SK-N-MC (cell line): Measurements from ENCODE around the gene P2RY2.
"Not testable (repeated sequence)": the region's sequence is repeated elsewhere in the genome, so short reads cannot be mapped to it uniquely, and the experiment has no call there.

Experiments used
- DNase-seq: peaks from one replicate; pipeline ENCODE4 v3.0.0-alpha.2; 2011; ENCODE audit warnings: low read depth, low spot score
- H3K27ac ChIP-seq: fragments of 200-600 bp; sonication (generic); 2 replicates; pipeline ENCODE4 v1.5.1; 2016; ENCODE audit warnings: mixed run types
- H3K36me3 ChIP-seq: fragments of 200-600 bp; sonication (generic); 2 replicates; pipeline ENCODE4 v1.6.1; 2017; ENCODE audit warnings: antibody characterized with exemption, low read length, mixed read lengths; ENCODE audit not compliant: insufficient read depth
- H3K4me3 ChIP-seq: fragments of 200-600 bp; sonication (generic); 2 replicates; pipeline ENCODE4 v1.5.1; 2016
- H3K9ac ChIP-seq: fragments of 200-600 bp; sonication (generic); 2 replicates; pipeline ENCODE4 v1.8.0; 2017; ENCODE audit warnings: mixed run types, mixed read lengths; ENCODE audit not compliant: insufficient read length
- H3K9me3 ChIP-seq: fragments of 200-600 bp; sonication (generic); 2 replicates; pipeline ENCODE4 v1.6.1; 2017; ENCODE audit warnings: low read depth, mild to moderate bottlenecking, antibody characterized with exemption, low read length, moderate library complexity, mixed read lengths
- EZH2 ChIP-seq: fragments of 200-600 bp; sonication (generic); IDR thresholded peaks from one replicate; pipeline ENCODE4 v1.6.1; 2017; ENCODE audit warnings: antibody characterized with exemption
- FOXP2 ChIP-seq: optimal IDR thresholded peaks from 2 replicates; pipeline ENCODE3; 2011; ENCODE audit warnings: mild to moderate bottlenecking, moderate library complexity; ENCODE audit not compliant: insufficient read depth; ENCODE audit errors: extremely low read length, control extremely low read depth
- POLR2AphosphoS5 ChIP-seq: IDR thresholded peaks from 2 replicates; pipeline ENCODE4 v1.6.1; 2012; ENCODE audit warnings: mild to moderate bottlenecking, low read depth, low read length, borderline replicate concordance

P2RY2 gene

GRCh38 chr11:73268671-73269271 is 50.7 kb downstream of the P2RY2 start:
- TF ChIP-seq EZH2: no peak
- no peak for TF ChIP-seq FOXP2
- TF ChIP-seq POLR2AphosphoS5: no peak
- Histone ChIP-seq H3K4me3 (no peak overlapping the region), H3K9ac (no peak overlapping the region), H3K36me3 (no peaks in the 10 kb centered on the region), H3K9me3 (no peaks in the 10 kb centered on the region), H3K27ac (no peak overlapping the region)
- no peak for DNase-seq

- Histone ChIP-seq H3K9me3 (no peaks in the 10 kb centered on the region), H3K36me3 (no peaks in the 10 kb centered on the region), H3K27ac (no peak overlapping the region), H3K9ac (no peak overlapping the region), H3K4me3 (no peak overlapping the region)
- TF ChIP-seq FOXP2 (no peak), POLR2AphosphoS5 (no peak)
- DNase-seq: no peak
Observed at GRCh38 chr11:73269459-73270015, 51.5 kb downstream of the P2RY2 start.

GRCh38 chr11:73270016-73270854 is 52.2 kb downstream of the P2RY2 start:
- no peak overlapping the region for H3K9ac ChIP-seq
- H3K4me3 ChIP-seq: no peak overlapping the region

GRCh38 chr11:73270855-73271477 is 52.9 kb downstream of the P2RY2 start:
- DNase-seq: no peak
- H3K9ac ChIP-seq: no peak overlapping the region
- no peaks in the 10 kb centered on the region for H3K36me3 ChIP-seq
- no peak for TF ChIP-seq FOXP2
- TF ChIP-seq POLR2AphosphoS5: no peak
- no peak for TF ChIP-seq EZH2
- H3K9me3 ChIP-seq: no peaks in the 10 kb centered on the region
- H3K27ac ChIP-seq: no peak overlapping the region
- H3K4me3 ChIP-seq: no peak overlapping the region

More at GRCh38 chr11:73270016-73270854, 52.2 kb downstream of the P2RY2 start:
- TF ChIP-seq FOXP2: no peak
- TF ChIP-seq EZH2: no peak
- no peak for TF ChIP-seq POLR2AphosphoS5
- H3K36me3 ChIP-seq: no peaks in the 10 kb centered on the region
- H3K27ac ChIP-seq: no peak overlapping the region
- DNase-seq: no peak
- no peaks in the 10 kb centered on the region for H3K9me3 ChIP-seq

- H3K36me3 ChIP-seq, H3K27ac ChIP-seq, H3K4me3 ChIP-seq, H3K9ac ChIP-seq, DNase-seq, H3K9me3 ChIP-seq: not testable (repeated sequence)
Observed at GRCh38 chr11:73271478-73271865, 53.4 kb downstream of the P2RY2 start.

GRCh38 chr11:73271936-73272679 is 54.0 kb downstream of the P2RY2 start, which contains the start of gene P2RY6:
Gene P2RY6, plus strand, starts transcription at chr11:73272338. Its CDS starts 24,181 bp downstream, at chr11:73296519.
- no peak within 1 kb of the TSS for H3K9ac ChIP-seq
- H3K27ac ChIP-seq: no peak within 1 kb of the TSS
- no peaks in the 10 kb centered on the region for H3K9me3 ChIP-seq
- H3K36me3 ChIP-seq: no peaks in the 10 kb centered on the region
- no peak for TF ChIP-seq POLR2AphosphoS5
- no peak for TF ChIP-seq EZH2
- no peak for TF ChIP-seq FOXP2
- H3K4me3 ChIP-seq: no peak within 1 kb of the TSS
- DNase-seq: no peak

GRCh38 chr11:73272680-73273038 is 54.6 kb downstream of the P2RY2 start:
- Histone ChIP-seq H3K4me3 (no peak overlapping the region), H3K9ac (no peak overlapping the region), H3K9me3 (no peaks in the 10 kb centered on the region), H3K27ac (no peak overlapping the region), H3K36me3 (no peaks in the 10 kb centered on the region)
- TF ChIP-seq FOXP2 (no peak), POLR2AphosphoS5 (no peak), EZH2 (no peak)
- no peak for DNase-seq
